HepG2 (cell line): Measurements from ENCODE around the gene FRMD4A. TPM values are rescaled to one million over a fixed set of nuclear protein-coding genes. Genes with fewer than 3 reads are reported as not detected.

ENCODE experiments used
- ATF4 ChIP-seq, 2 experiments: fragments of 450-650 bp in 1 of 2; sonication (generic) in 1 of 2; formaldehyde crosslinking; IDR thresholded peaks; 2 replicates each; pipeline versions ENCODE4 v1.5.0 to v1.8.0; 2020 to 2022; ENCODE audit warnings: mild to moderate bottlenecking in 1 of 2, missing genetic modification reagents in 1 of 2
- BRCA1 ChIP-seq: sonication (generic); formaldehyde crosslinking; IDR thresholded peaks from 2 replicates; pipeline ENCODE4 v1.4.0; 2020; ENCODE audit warnings: missing genetic modification reagents
- DPF2 ChIP-seq: sonication (generic); formaldehyde crosslinking; IDR thresholded peaks from 2 replicates; pipeline ENCODE4 v1.4.0; 2020; ENCODE audit warnings: mild to moderate bottlenecking, low read depth, missing genetic modification reagents, borderline replicate concordance
- FUBP1 ChIP-seq: sonication (generic); formaldehyde crosslinking; IDR thresholded peaks from 2 replicates; pipeline ENCODE4 v1.5.1; 2020; ENCODE audit warnings: missing genetic modification reagents, mild to moderate bottlenecking, borderline replicate concordance
- JARID2 ChIP-seq: sonication (generic); formaldehyde crosslinking; IDR thresholded peaks from 2 replicates; pipeline ENCODE4 v1.8.1; 2023; ENCODE audit warnings: missing genetic modification reagents, inconsistent platforms; ENCODE audit not compliant: insufficient replicate concordance
- MAZ ChIP-seq, 2 experiments: sonication (generic) in 1 of 2; formaldehyde crosslinking in 1 of 2; IDR thresholded peaks; 2 replicates each; pipeline versions ENCODE4 v1.5.0 to v1.6.1; 2012 to 2020; ENCODE audit warnings: low read depth in 2 of 2, mild to moderate bottlenecking in 2 of 2, borderline replicate concordance in 1 of 2, improper control_type of control experiment in 1 of 2, low read length in 1 of 2, missing genetic modification reagents in 1 of 2, moderate library complexity in 1 of 2
- NCOR1 ChIP-seq: fragments of 200-600 bp; sonication (generic); IDR thresholded peaks from 2 replicates; pipeline ENCODE4 v1.7.0; 2017; ENCODE audit warnings: antibody characterized with exemption, low read length, borderline replicate concordance
- NR2F2 ChIP-seq: IDR thresholded peaks from 2 replicates; pipeline ENCODE4 v1.6.1; 2012; ENCODE audit warnings: low read depth, inconsistent platforms, borderline replicate concordance
- PAWR ChIP-seq: sonication (generic); formaldehyde crosslinking; IDR thresholded peaks from 2 replicates; pipeline ENCODE4 v1.4.0; 2020; ENCODE audit warnings: missing genetic modification reagents, mild to moderate bottlenecking, borderline replicate concordance
- PLRG1 ChIP-seq: fragments of 450-650 bp; conservative IDR thresholded peaks from 2 replicates; pipeline ENCODE4 v1.6.1; 2016
- SIX4 ChIP-seq: sonication (generic); formaldehyde crosslinking; IDR thresholded peaks from 2 replicates; pipeline ENCODE4 v1.4.0; 2020; ENCODE audit warnings: missing genetic modification reagents
- THAP7 ChIP-seq: sonication (generic); formaldehyde crosslinking; IDR thresholded peaks from 2 replicates; pipeline ENCODE4 v1.8.1; 2023; ENCODE audit warnings: mild to moderate bottlenecking, missing genetic modification reagents
- ZNF264 ChIP-seq: sonication (generic); formaldehyde crosslinking; IDR thresholded peaks from 2 replicates; pipeline ENCODE4 v1.4.0; 2020; ENCODE audit warnings: missing genetic modification reagents
- ZNF276 ChIP-seq: sonication (generic); formaldehyde crosslinking; IDR thresholded peaks from 2 replicates; pipeline ENCODE4 v1.4.0; 2020; ENCODE audit warnings: mild to moderate bottlenecking, low read depth, missing genetic modification reagents
- ZNF280D ChIP-seq: sonication (generic); formaldehyde crosslinking; IDR thresholded peaks from 2 replicates; pipeline ENCODE4 v1.5.1; 2020; ENCODE audit warnings: mild to moderate bottlenecking, missing genetic modification reagents
- ZNF329 ChIP-seq: sonication (generic); formaldehyde crosslinking; IDR thresholded peaks from 2 replicates; pipeline ENCODE4 v1.9.0; 2021; ENCODE audit warnings: low read depth, mild to moderate bottlenecking, missing genetic modification reagents
- ZNF691 ChIP-seq: sonication (generic); formaldehyde crosslinking; IDR thresholded peaks from 2 replicates; pipeline ENCODE4 v1.4.0; 2020; ENCODE audit warnings: missing genetic modification reagents, low read depth, mild to moderate bottlenecking, borderline replicate concordance
- ZNF850 ChIP-seq: sonication (generic); formaldehyde crosslinking; conservative IDR thresholded peaks from 2 replicates; pipeline ENCODE4 v1.9.0; 2021; ENCODE audit warnings: mild to moderate bottlenecking, missing genetic modification reagents
- polyA plus RNA-seq, 8 experiments: library from polyadenylated mRNA; depleted of rRNA in 3 of 8; stranded (reverse) in 7 of 8; unstranded in 1 of 8; fragments of >200 nt; fragmentation: Illumina TruSeq in 4 of 8; extraction: Trizol in 4 of 8; gene quantifications; 2 replicates each; pipeline versions ENCODE4 v1.2.1 to v1.2.3, GENCODE V29; 2011 to 2016; ENCODE audit warnings: low read depth in 4 of 8, missing spikeins in 1 of 8, mixed read lengths in 1 of 8; ENCODE audit not compliant: insufficient read depth in 1 of 8
- total RNA-seq, 5 experiments: library from RNA; depleted of rRNA; stranded (reverse); fragments of >200 nt; fragmentation: Illumina TruSeq; extraction: Trizol; gene quantifications; 2 replicates each; pipeline ENCODE4 v1.2.3, GENCODE V29; 2016; ENCODE audit warnings: low read depth in 1 of 5

The FRMD4A gene
- total and polyA plus RNA-seq, 2 of the 13 experiments (the other 11 are each of a cell fraction or from before 2014, with no cell fraction given): 0.09 to 0.26 TPM

- no peak for TF ChIP-seq FUBP1
- no peak for TF ChIP-seq PAWR (CRISPR knock-in tag)
- no peak for TF ChIP-seq PLRG1
- TF ChIP-seq ZNF850 (CRISPR knock-in tag): no peak
- TF ChIP-seq SIX4: 0 out of 2 replicates have a peak, but pooled peaks have one; percentile 20
- TF ChIP-seq ZNF329 (CRISPR knock-in tag): no peak
- no peak for TF ChIP-seq BRCA1 (CRISPR knock-in tag)
- no peak for TF ChIP-seq ZNF264 (CRISPR knock-in tag)
- no peak for TF ChIP-seq ZNF691 (CRISPR knock-in tag)
- TF ChIP-seq JARID2 (CRISPR knock-in tag): no peak
- no peak for TF ChIP-seq THAP7 (CRISPR knock-in tag)
- TF ChIP-seq MAZ (IDR thresholded peaks at IDR 0.05; ENCODE audit: borderline replicate concordance, low read depth, low read length): no peak
- TF ChIP-seq MAZ (CRISPR knock-in tag; IDR thresholded peaks at IDR 0.05; ENCODE audit: low read depth): no peak
- peak; percentile 97 for TF ChIP-seq NR2F2
- TF ChIP-seq ZNF280D (CRISPR knock-in tag): no peak
- TF ChIP-seq ATF4 (CRISPR knock-in tag; IDR thresholded peaks at IDR 0.05): peak in 1 of 2 experiments; percentile 82; a peak in 2 of 4 replicates
- no peak for TF ChIP-seq NCOR1
- TF ChIP-seq DPF2 (CRISPR knock-in tag): no peak
- TF ChIP-seq ZNF276 (CRISPR knock-in tag): no peak
Observed at GRCh38 chr10:14259696-14260566, 70.8 kb downstream of the FRMD4A start (continued).
